Activated CD8-positive, alpha-beta memory T cell treated with anti-CD3 and anti-CD28 coated beads for 24 hours (primary cell): Measurements from ENCODE around the gene MMRN1.

Experiments
- DNase-seq: peaks from one replicate; pipeline ENCODE4 v3.0.0-alpha.2; 2020

Gene MMRN1

DNA sequence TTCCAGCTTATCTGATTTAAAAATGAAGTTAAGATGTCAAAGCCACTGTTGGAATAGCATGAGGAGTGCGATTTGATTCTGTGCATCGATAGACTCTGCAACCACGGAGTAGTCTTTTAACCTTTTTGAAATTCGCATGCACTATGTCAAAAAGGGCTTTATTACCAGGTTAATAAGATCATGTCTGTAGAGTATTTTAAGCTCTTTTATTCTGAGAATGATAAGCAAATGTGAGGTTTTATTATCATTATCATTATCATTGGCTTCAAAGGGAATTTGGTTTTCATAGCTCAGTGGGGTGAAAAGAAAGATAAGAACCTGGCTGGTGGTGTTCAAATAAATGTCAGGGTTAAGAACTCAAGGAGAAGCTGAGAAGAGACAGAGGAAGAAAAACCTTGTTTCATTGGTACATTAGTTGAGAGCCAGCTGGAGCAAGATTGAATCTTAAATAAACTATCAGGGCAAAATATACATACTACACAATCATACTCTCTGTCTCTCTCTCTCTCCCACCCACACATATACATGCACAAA is 102.6 kb downstream of the MMRN1 start:
- DNase-seq, result no peak

DNA sequence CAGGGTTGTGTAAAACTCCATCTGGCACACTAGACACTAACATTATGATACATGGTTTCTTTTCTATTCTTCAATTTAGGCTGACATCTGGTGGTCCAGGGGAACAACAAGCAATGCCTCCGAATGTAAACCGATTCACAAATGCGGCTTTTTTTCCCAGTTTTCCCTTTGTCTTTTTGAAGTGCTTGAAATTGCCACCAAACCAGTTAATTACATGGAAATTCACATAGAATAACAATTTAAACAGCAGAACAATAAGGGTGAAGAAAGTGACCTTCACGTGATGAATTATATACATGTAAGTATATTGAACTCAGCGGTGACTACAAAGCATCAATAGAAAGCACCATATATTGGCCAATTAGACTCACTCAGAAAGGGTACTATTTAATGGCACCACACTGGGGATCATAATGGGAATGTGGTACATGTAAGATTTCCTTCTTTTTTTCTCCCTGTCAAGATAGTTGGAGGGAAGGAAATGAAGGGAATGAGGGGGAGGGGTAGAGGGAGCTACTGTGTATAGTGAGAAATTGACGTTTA is 103.9 kb downstream of the MMRN1 start:
- no peak for DNase-seq

DNA sequence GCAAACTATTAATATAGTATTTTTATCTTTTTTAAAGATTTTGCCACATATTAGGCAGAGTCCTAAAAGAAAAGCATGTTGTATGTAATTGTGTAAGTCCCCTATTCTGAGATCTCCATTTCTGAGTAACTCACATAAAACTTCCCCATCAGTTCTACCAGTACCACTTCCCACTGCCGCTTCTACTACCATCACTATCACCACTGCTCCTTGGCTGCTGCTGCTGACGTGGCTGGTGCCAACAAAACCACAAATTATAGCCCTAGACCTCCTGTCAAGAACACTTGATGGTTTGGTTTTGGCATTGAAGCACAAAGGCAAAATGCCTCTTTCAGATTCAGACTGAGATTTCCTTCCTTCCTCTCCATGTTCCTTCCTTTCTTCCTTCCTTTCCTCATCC is 106.4 kb downstream of the MMRN1 start:
- no peak for DNase-seq

DNA sequence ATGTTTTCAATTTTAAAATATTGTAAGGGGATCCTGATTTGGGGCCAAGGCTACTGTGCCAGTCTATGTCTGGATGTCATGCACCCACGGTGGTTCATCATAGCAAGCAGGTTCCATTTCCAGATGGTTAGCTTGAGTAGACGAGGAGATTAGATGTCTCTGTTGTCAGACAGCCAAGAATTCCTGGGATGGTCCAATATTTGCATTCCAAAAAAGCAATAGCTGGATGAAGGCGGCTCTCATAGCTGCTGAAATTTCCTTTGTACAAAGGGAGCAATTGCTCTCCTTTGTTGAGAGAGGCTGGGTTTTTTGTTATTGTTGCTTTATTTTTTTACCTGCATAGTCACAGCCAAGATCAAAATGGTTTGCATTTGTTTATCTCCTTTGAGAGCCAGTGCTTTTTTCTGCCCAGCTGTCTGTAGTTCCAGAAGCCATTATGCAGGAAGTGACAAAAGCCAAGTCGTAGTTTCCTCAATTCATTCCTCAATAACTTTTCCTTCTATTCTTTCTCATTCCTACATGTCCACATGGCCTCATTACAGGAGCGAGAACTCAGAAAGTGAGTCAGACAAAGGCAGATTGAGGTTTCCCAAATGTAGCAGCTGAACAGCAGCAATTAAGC is 107.9 kb downstream of the MMRN1 start:
- no peak for DNase-seq
